ENCODE results near the gene KCNQ1. TPM values are rescaled to one million over a fixed set of nuclear protein-coding genes. Genes with fewer than 3 reads are reported as not detected.

Gene KCNQ1
- total and polyA plus RNA-seq, 4 donors = 15.4 to 41.7 (median 26.2) TPM

- ATAC-seq (ENCODE audit: insufficient read depth, low FRiP score) (no peak), DNase-seq (peak in 1 of 3 donors; percentile 57)
- no peaks in the 10 kb centered on the region for H3K27me3 ChIP-seq (ENCODE audit: control insufficient read depth in 3 of 3, insufficient read depth in 3 of 3, low read length in 2 of 3)
- WGBS, 2 donors = 87% methylated on average over 12 of the region's 12 CpGs
- TF ChIP-seq CTCF (IDR thresholded peaks at IDR 0.05; ENCODE audit: control extremely low read depth, extremely low read depth) = no peak
- H3K27ac ChIP-seq (ENCODE audit: low read depth in 1 of 2, low read length in 1 of 2) = peak overlapping the region in 1 of 2 donors; percentile 62
- H3K9me3 ChIP-seq (ENCODE audit: control insufficient read depth in 4 of 4, insufficient read depth in 3 of 4, low read length in 3 of 4) = peaks cover 0 to 4% (median 1%) of the 10 kb centered on the region in 4 donors
- no peaks in the 10 kb centered on the region for H3K36me3 ChIP-seq (ENCODE audit: control insufficient read depth in 4 of 4, insufficient read depth in 4 of 4, low read length in 4 of 4)
- no peak overlapping the region for H3K4me3 ChIP-seq
- H3K9ac ChIP-seq (ENCODE audit: insufficient read depth in 1 of 2, low read length in 2 of 2) = no peak overlapping the region
- H3K4me1 ChIP-seq (ENCODE audit: control insufficient read depth in 5 of 5, insufficient read depth in 5 of 5, low read length in 5 of 5) = peaks cover 0 to 34% (median 10%) of the 10 kb centered on the region in 5 donors
Measured at GRCh38 chr11:2827256-2827655, 382.4 kb downstream of the KCNQ1 start.

GRCh38 chr11:2827792-2828191, 383.0 kb downstream of the KCNQ1 start:
- TF ChIP-seq CTCF (IDR thresholded peaks at IDR 0.05; ENCODE audit: control extremely low read depth, extremely low read depth) = no peak
- no peak for DNase-seq
- Histone ChIP-seq H3K4me3 (no peak overlapping the region), H3K9ac (ENCODE audit: insufficient read depth in 1 of 2, low read length in 2 of 2) (no peak overlapping the region), H3K9me3 (ENCODE audit: control insufficient read depth in 4 of 4, insufficient read depth in 3 of 4, low read length in 3 of 4) (peaks cover 0 to 4% (median 1%) of the 10 kb centered on the region in 4 donors), H3K27ac (ENCODE audit: low read depth in 1 of 2, low read length in 1 of 2) (peak overlapping the region in 1 of 2 donors; percentile 47), H3K36me3 (ENCODE audit: control insufficient read depth in 4 of 4, insufficient read depth in 4 of 4, low read length in 4 of 4) (no peaks in the 10 kb centered on the region), H3K4me1 (ENCODE audit: control insufficient read depth in 5 of 5, insufficient read depth in 5 of 5, low read length in 5 of 5) (peaks cover 0 to 34% (median 10%) of the 10 kb centered on the region in 5 donors), H3K27me3 (ENCODE audit: control insufficient read depth in 3 of 3, insufficient read depth in 3 of 3, low read length in 2 of 3) (no peaks in the 10 kb centered on the region)
- 56 to 62% methylated on average over 10 of the region's 10 CpGs for WGBS, 2 donors
- ATAC-seq (ENCODE audit: insufficient read depth, low FRiP score) = no peak

GRCh38 chr11:2828585-2829330, 383.9 kb downstream of the KCNQ1 start:
- no peak for DNase-seq
- H3K36me3 ChIP-seq (ENCODE audit: control insufficient read depth in 4 of 4, insufficient read depth in 4 of 4, low read length in 4 of 4) = no peaks in the 10 kb centered on the region
- no peak overlapping the region for H3K9ac ChIP-seq (ENCODE audit: insufficient read depth in 1 of 2, low read length in 2 of 2)
- peaks cover 0 to 4% (median 1%) of the 10 kb centered on the region in 4 donors for H3K9me3 ChIP-seq (ENCODE audit: control insufficient read depth in 4 of 4, insufficient read depth in 3 of 4, low read length in 3 of 4)
- H3K27me3 ChIP-seq (ENCODE audit: control insufficient read depth in 3 of 3, insufficient read depth in 3 of 3, low read length in 2 of 3) = no peaks in the 10 kb centered on the region
- TF ChIP-seq CTCF (IDR thresholded peaks at IDR 0.05; ENCODE audit: control extremely low read depth, extremely low read depth) = no peak
- WGBS, 2 donors = 74 to 83% methylated on average over 4 of the region's 4 CpGs
- peak overlapping the region in 1 of 2 donors; percentile 47 for H3K27ac ChIP-seq (ENCODE audit: low read depth in 1 of 2, low read length in 1 of 2)
- no peak overlapping the region for H3K4me3 ChIP-seq
- H3K4me1 ChIP-seq (ENCODE audit: control insufficient read depth in 5 of 5, insufficient read depth in 5 of 5, low read length in 5 of 5) = peaks cover 0 to 34% (median 10%) of the 10 kb centered on the region in 5 donors
- no peak for ATAC-seq (ENCODE audit: insufficient read depth, low FRiP score)
